ENCODE data around the gene ANKRD44.

GRCh38 chr2:197122821-197123220 lies 187.8 kb downstream of the ANKRD44 start:
- TF ChIP-seq CTCF (IDR thresholded peaks at IDR 0.05; ENCODE audit: low read depth, low read length, poor library complexity, severe bottlenecking) (no peak), EZH2phosphoT487 (IDR thresholded peaks at IDR 0.05; ENCODE audit: borderline replicate concordance, low read length) (no peak)

Measured in DOHH2 (cell line).